Hepatocyte (in vitro differentiated cells): ENCODE measurements around the gene BEST2. TPM values are rescaled to one million over a fixed set of nuclear protein-coding genes. Genes with fewer than 3 reads are reported as not detected.
A peak's percentile ranks its signal among the peaks of the same experiment; 100 is the strongest.

Experiments used
- DNase-seq: peaks from one replicate; pipeline ENCODE4 v3.0.0-alpha.2; 2016; ENCODE audit warnings: low spot score
- H2AFZ ChIP-seq: fragments of 200-600 bp; sonication (generic); 2 replicates; pipeline ENCODE4 v1.6.0; 2016; ENCODE audit warnings: antibody characterized with exemption, mild to moderate bottlenecking
- H3K27ac ChIP-seq: fragments of 200-600 bp; sonication (generic); 2 replicates; pipeline ENCODE4 v1.5.1; 2016; ENCODE audit warnings: mild to moderate bottlenecking
- H3K27me3 ChIP-seq: fragments of 200-600 bp; sonication (generic); 2 replicates; pipeline ENCODE4 v1.6.1; 2016
- H3K36me3 ChIP-seq: fragments of 200-600 bp; sonication (generic); replicated peaks from 2 replicates; pipeline ENCODE4 v1.5.1; 2016; ENCODE audit warnings: low read depth; ENCODE audit not compliant: insufficient read depth
- H3K4me1 ChIP-seq: fragments of 200-600 bp; sonication (generic); 2 replicates; pipeline ENCODE4 v1.5.1; 2016; ENCODE audit warnings: mild to moderate bottlenecking, moderate library complexity; ENCODE audit not compliant: insufficient read depth
- H3K4me2 ChIP-seq: fragments of 200-600 bp; sonication (generic); 2 replicates; pipeline ENCODE4 v1.6.0; 2016
- H3K4me3 ChIP-seq: fragments of 200-600 bp; sonication (generic); 2 replicates; pipeline ENCODE4 v1.5.1; 2016; ENCODE audit warnings: mild to moderate bottlenecking
- H3K79me2 ChIP-seq: fragments of 200-600 bp; sonication (generic); 2 replicates; pipeline ENCODE4 v1.6.0; 2017; ENCODE audit warnings: mild to moderate bottlenecking
- H3K9me2 ChIP-seq: fragments of 200-600 bp; sonication (generic); replicated peaks from 2 replicates; pipeline ENCODE4 v1.6.0; 2017; ENCODE audit warnings: mild to moderate bottlenecking; ENCODE audit not compliant: insufficient read depth
- H3K9me3 ChIP-seq: fragments of 200-600 bp; sonication (generic); 2 replicates; pipeline ENCODE4 v1.5.1; 2016; ENCODE audit warnings: low read depth, mild to moderate bottlenecking
- H4K20me1 ChIP-seq: fragments of 200-600 bp; sonication (generic); 2 replicates; pipeline ENCODE4 v1.6.0; 2016; ENCODE audit warnings: mild to moderate bottlenecking; ENCODE audit not compliant: insufficient read depth, poor library complexity, severe bottlenecking
- EZH2 ChIP-seq: fragments of 200-600 bp; sonication (generic); IDR thresholded peaks from 2 replicates; pipeline ENCODE4 v1.6.1; 2016; ENCODE audit warnings: antibody characterized with exemption, mild to moderate bottlenecking, borderline replicate concordance
- EZH2phosphoT487 ChIP-seq: fragments of 200-600 bp; sonication (generic); IDR thresholded peaks from one replicate; pipeline ENCODE4 v1.6.1; 2018; ENCODE audit warnings: antibody characterized with exemption, mild to moderate bottlenecking, low read depth, moderate library complexity; ENCODE audit not compliant: unreplicated experiment, severe bottlenecking
- WGBS: methylation state at CpG from one replicate; pipeline ENCODE4 v1.1.6; 2016; ENCODE audit warnings: low lambda C conversion rate; ENCODE audit errors: missing lambda C conversion rate; 5-methylcytosine and 5-hydroxymethylcytosine counted together
- microRNA-seq: library from miRNA; unstranded; fragments of <30 nt; microRNA quantifications from one replicate; pipeline ENCODE4, GENCODE V29; 2017
- polyA plus RNA-seq: library from polyadenylated mRNA; unstranded; fragments of >200 nt; fragmentation: Nextera tagmentation; extraction: Ambion mirVana; gene quantifications from 2 replicates; pipeline ENCODE4 v1.2.1, GENCODE V29; 2016
- small RNA-seq: library from RNA; depleted of rRNA; stranded (forward); fragments of <200 nt; gene quantifications from one replicate; pipeline ENCODE3, GENCODE V24; 2014
- total RNA-seq: library from RNA; depleted of rRNA; stranded (reverse); fragments of >200 nt; gene quantifications from 2 replicates; pipeline ENCODE4 v1.2.3, GENCODE V29; 2014
- TF ChIP-seq, protein P1 (sequence below): fragments of 200-600 bp; sonication (generic); IDR thresholded peaks from 2 replicates; pipeline ENCODE4 v1.5.1; 2016; ENCODE audit warnings: antibody characterized with exemption, mild to moderate bottlenecking; ENCODE audit not compliant: poor library complexity

BEST2 gene
- total and polyA plus RNA-seq, 2 experiments from 2014 or later, result not detected

DNA sequence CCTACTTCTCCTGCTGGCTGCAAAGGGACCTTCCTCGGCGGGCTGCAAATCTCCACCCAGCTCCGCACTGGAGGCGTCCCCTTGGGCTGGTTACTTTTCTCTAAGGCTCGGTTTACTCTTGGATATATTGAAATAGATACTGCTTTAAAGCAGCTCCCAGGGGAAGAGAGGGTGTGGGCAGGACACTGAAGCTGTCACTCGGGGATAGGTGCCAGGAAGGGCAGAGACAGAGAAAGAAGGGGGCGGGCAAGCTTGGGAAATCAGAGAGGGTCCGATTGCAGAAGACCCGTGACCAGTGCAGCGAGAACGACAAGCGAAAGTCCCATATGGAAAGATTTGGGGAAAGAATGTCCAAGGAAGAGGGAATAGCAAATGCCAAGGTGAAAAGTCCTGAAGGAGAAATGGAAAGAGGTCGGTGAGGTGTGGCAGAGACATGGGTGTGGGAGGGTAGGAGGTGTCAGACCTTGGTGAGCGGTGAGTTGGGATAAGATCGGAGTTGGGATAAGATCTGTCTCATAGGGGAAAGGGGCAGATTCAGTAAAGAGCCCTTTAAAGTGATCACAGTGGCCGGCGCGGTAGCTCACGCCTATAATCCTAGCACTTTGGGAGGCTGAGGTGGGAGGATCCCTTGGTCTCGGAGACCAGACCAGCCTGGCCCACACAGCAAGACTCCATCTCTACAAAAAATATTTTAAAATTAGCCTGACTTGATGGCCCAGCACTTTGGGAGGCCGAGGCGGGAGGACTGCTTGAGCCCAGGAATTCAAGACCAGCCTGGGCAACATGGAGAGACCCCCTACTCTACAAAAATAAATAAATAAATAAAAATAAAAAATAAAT lies 50.9 kb downstream of the BEST2 start:
- Histone ChIP-seq H3K4me1 (peaks cover 14% of the 10 kb centered on the region), H3K4me2 (peak overlapping the region; percentile 99), H3K27ac (no peak overlapping the region)

DNA sequence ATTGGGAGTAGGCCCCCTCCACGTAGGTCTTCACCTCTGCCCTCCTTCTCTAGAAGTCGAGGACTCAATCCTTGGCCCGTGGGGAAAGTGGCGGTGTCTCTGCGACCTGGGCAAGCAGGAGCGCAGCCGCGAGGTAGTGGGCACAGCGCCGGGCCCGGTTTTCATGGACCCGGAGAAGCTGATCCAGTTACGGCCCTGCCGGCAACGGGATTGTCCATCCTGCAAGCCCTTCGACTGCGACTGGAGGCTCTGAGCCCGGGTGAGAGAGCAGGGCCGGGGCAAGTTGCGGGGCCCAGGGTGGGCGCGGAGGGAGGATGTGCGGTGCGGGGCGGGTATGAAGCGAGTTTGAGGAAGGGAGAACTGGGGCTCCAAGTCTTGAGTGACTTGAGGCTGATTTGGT lies 52.5 kb downstream of the BEST2 start:
- Histone ChIP-seq H3K27me3 (no peaks in the 10 kb centered on the region), H2AFZ (no peak overlapping the region), H3K9me3 (no peaks in the 10 kb centered on the region), H4K20me1 (peaks cover 6% of the 10 kb centered on the region), H3K9me2 (no peaks in the 10 kb centered on the region), H3K4me2 (no peak overlapping the region), H3K4me3 (no peak overlapping the region), H3K36me3 (no peaks in the 10 kb centered on the region), H3K79me2 (peaks cover 24% of the 10 kb centered on the region), H3K4me1 (peaks cover 14% of the 10 kb centered on the region), H3K27ac (no peak overlapping the region)
- 97% methylated on average over 19 of the region's 26 CpGs for WGBS
- no peak for DNase-seq
- TF ChIP-seq, protein P1, sequence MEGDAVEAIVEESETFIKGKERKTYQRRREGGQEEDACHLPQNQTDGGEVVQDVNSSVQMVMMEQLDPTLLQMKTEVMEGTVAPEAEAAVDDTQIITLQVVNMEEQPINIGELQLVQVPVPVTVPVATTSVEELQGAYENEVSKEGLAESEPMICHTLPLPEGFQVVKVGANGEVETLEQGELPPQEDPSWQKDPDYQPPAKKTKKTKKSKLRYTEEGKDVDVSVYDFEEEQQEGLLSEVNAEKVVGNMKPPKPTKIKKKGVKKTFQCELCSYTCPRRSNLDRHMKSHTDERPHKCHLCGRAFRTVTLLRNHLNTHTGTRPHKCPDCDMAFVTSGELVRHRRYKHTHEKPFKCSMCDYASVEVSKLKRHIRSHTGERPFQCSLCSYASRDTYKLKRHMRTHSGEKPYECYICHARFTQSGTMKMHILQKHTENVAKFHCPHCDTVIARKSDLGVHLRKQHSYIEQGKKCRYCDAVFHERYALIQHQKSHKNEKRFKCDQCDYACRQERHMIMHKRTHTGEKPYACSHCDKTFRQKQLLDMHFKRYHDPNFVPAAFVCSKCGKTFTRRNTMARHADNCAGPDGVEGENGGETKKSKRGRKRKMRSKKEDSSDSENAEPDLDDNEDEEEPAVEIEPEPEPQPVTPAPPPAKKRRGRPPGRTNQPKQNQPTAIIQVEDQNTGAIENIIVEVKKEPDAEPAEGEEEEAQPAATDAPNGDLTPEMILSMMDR, result no peak
- TF ChIP-seq EZH2phosphoT487, result no peak
- no peak for TF ChIP-seq EZH2

More for the DNA sequence above, 50.9 kb downstream of the BEST2 start:
- Histone ChIP-seq H3K36me3 (no peaks in the 10 kb centered on the region), H3K4me3 (peak overlapping the region; percentile 98), H3K9me2 (no peaks in the 10 kb centered on the region), H3K27me3 (no peaks in the 10 kb centered on the region), H3K79me2 (peaks cover 24% of the 10 kb centered on the region), H2AFZ (peak overlapping the region; percentile 91), H3K9me3 (no peaks in the 10 kb centered on the region), H4K20me1 (peaks cover 6% of the 10 kb centered on the region)
- TF ChIP-seq, protein P1, result no peak
- no peak for TF ChIP-seq EZH2phosphoT487
- TF ChIP-seq EZH2, result no peak
- no peak for DNase-seq
- 55% methylated on average over 22 of the region's 22 CpGs for WGBS

DNA sequence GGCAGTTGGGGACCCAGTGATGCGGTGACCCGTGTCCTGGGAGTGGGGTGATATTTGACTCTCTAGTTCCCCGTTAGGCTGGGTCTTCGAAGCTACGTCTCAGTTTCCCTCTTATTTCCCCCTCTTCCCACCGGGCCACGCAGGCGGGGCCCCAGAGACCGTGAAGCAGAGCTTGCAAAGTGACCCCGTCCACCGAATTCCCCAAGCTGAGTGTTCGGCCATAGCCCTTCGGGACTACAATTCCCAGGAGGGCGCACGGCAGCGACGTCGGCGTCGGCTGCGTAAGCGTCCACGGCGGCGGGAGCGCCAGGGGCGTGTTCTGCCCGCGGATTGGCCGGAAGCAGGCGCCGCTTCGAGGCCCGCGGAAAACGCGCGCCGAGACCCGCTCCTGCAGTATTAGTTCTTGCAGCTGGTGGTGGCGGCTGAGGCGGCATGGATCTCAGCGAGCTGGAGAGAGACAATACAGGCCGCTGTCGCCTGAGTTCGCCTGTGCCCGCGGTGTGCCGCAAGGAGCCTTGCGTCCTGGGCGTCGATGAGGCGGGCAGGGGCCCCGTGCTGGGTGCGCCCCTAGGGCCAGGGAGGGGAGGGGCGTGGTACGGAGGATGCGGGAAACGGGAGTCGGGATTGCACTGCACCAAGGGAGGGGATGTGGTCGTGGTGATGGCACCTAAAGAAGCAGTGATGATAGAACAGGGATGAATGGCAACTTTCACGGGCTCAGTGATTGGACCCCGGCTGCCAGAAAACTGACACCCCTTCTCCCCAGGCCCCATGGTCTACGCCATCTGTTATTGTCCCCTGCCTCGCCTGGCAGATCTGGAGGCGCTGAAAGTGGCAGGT lies 54.9 kb downstream of the BEST2 start, which contains the start of gene RNASEH2A:
Gene RNASEH2A (plus strand): TSS at position 343 of the 840 bp plus-strand sequence. CDS start 90 bp downstream, at position 433.
- Histone ChIP-seq H3K27me3 (no peaks in the 10 kb centered on the region), H2AFZ (peak within 1 kb of the TSS; percentile 96), H4K20me1 (no peaks in the 10 kb centered on the region), H3K4me1 (peaks cover 4% of the 10 kb centered on the region), H3K79me2 (peaks cover 1% of the 10 kb centered on the region), H3K27ac (peak within 1 kb of the TSS; percentile 23), H3K9me3 (no peaks in the 10 kb centered on the region), H3K36me3 (no peaks in the 10 kb centered on the region), H3K4me3 (peak within 1 kb of the TSS; percentile 50), H3K4me2 (peak within 1 kb of the TSS; percentile 91), H3K9me2 (no peaks in the 10 kb centered on the region)
- WGBS, result 5% methylated on average over 62 of the region's 66 CpGs
- DNase-seq, result peak; percentile 95
- TF ChIP-seq EZH2phosphoT487 (no peak), EZH2 (no peak)
- TF ChIP-seq, protein P1, result no peak

Small RNA genes within 50 kb of the gene (microRNA-seq; reads per million reads assigned to microRNA genes)
- not detected for gene MIR5684

Small RNA genes within 50 kb of the gene (small RNA-seq; reads per million reads assigned to genes)
- gene MIR5684 (not detected), gene SNORD41 (1,275 reads per million, percentile 99 among the genes with 10 or more reads in this experiment)

Other genes with a start within 250 kb of the BEST2 start
- gene ZNF564, start 200.3 kb upstream of the BEST2 start, total RNA-seq, result 9.2 and 10.7 TPM in 2 replicates
- 5.0 and 6.1 TPM in 2 replicates for gene ZNF564, start 200.3 kb upstream of the BEST2 start, polyA plus RNA-seq
- 7.8 and 8.1 TPM in 2 replicates for gene ZNF490, start 141.0 kb upstream of the BEST2 start, total RNA-seq
- gene ZNF490, start 141.0 kb upstream of the BEST2 start, polyA plus RNA-seq, result 1.8 and 2.3 TPM in 2 replicates
- gene ZNF791, start 140.9 kb upstream of the BEST2 start, total RNA-seq, result 16.1 and 16.2 TPM in 2 replicates
- gene ZNF791, start 140.9 kb upstream of the BEST2 start, polyA plus RNA-seq, result 11.5 and 16.6 TPM in 2 replicates
- gene MAN2B1, start 85.0 kb upstream of the BEST2 start, total RNA-seq, result 67.2 and 68.8 TPM in 2 replicates
- 77.1 and 81.9 TPM in 2 replicates for gene MAN2B1, start 85.0 kb upstream of the BEST2 start, polyA plus RNA-seq
- 9.1 and 12.2 TPM in 2 replicates for gene WDR83, start 85.0 kb upstream of the BEST2 start, total RNA-seq
- 19.5 and 21.5 TPM in 2 replicates for gene WDR83, start 85.0 kb upstream of the BEST2 start, polyA plus RNA-seq
- gene DHPS, start 69.9 kb upstream of the BEST2 start, total RNA-seq, result 62.6 and 71.7 TPM in 2 replicates
- 63.1 and 84.7 TPM in 2 replicates for gene DHPS, start 69.9 kb upstream of the BEST2 start, polyA plus RNA-seq
- gene GNG14, start 63.8 kb upstream of the BEST2 start, total RNA-seq, result not detected in 2 replicates
- gene GNG14, start 63.8 kb upstream of the BEST2 start, polyA plus RNA-seq, result not detected in 2 replicates
- gene FBXW9, start 55.2 kb upstream of the BEST2 start, total RNA-seq, result 8.1 and 10.9 TPM in 2 replicates
- gene FBXW9, start 55.2 kb upstream of the BEST2 start, polyA plus RNA-seq, result 9.1 and 11.1 TPM in 2 replicates
- gene TNPO2, start 27.9 kb upstream of the BEST2 start, total RNA-seq, result 41.4 and 65.2 TPM in 2 replicates
- 11.7 and 16.0 TPM in 2 replicates for gene TNPO2, start 27.9 kb upstream of the BEST2 start, polyA plus RNA-seq
- 243 and 268 TPM in 2 replicates for gene TRIR, start 17.1 kb upstream of the BEST2 start, total RNA-seq
- gene TRIR, start 17.1 kb upstream of the BEST2 start, polyA plus RNA-seq, result 246 and 259 TPM in 2 replicates
- 52.3 and 79.6 TPM in 2 replicates for gene GET3, start 14.3 kb upstream of the BEST2 start, total RNA-seq
- gene GET3, start 14.3 kb upstream of the BEST2 start, polyA plus RNA-seq, result 85.4 and 108 TPM in 2 replicates
- gene HOOK2, start 23.8 kb downstream of the BEST2 start, total RNA-seq, result 44.3 and 70.5 TPM in 2 replicates
- 113 and 128 TPM in 2 replicates for gene HOOK2, start 23.8 kb downstream of the BEST2 start, polyA plus RNA-seq
- gene JUNB, start 39.7 kb downstream of the BEST2 start, total RNA-seq, result 343 and 399 TPM in 2 replicates
- 539 and 633 TPM in 2 replicates for gene JUNB, start 39.7 kb downstream of the BEST2 start, polyA plus RNA-seq
- 497 and 589 TPM in 2 replicates for gene PRDX2, start 50.0 kb downstream of the BEST2 start, total RNA-seq
- gene PRDX2, start 50.0 kb downstream of the BEST2 start, polyA plus RNA-seq, result 581 and 582 TPM in 2 replicates
- gene THSD8, start 50.3 kb downstream of the BEST2 start, total RNA-seq, result not detected in 2 replicates
- 5.1 and 5.7 TPM in 2 replicates for gene THSD8, start 50.3 kb downstream of the BEST2 start, polyA plus RNA-seq
- gene RNASEH2A, start 54.8 kb downstream of the BEST2 start, total RNA-seq, result 8.3 and 9.3 TPM in 2 replicates
- 20.4 and 25.7 TPM in 2 replicates for gene RNASEH2A, start 54.8 kb downstream of the BEST2 start, polyA plus RNA-seq
- gene RTBDN, start 82.8 kb downstream of the BEST2 start, total RNA-seq, result 0.32 TPM in 1 of 2 replicates, not detected in the other
- gene RTBDN, start 82.8 kb downstream of the BEST2 start, polyA plus RNA-seq, result 0.36 TPM in 1 of 2 replicates, not detected in the other
- 0.20 and 0.32 TPM in 2 replicates for gene MAST1, start 86.7 kb downstream of the BEST2 start, total RNA-seq
- gene MAST1, start 86.7 kb downstream of the BEST2 start, polyA plus RNA-seq, result 0.22 and 0.54 TPM in 2 replicates
- gene DNASE2, start 129.7 kb downstream of the BEST2 start, total RNA-seq, result 25.7 and 31.5 TPM in 2 replicates
- gene DNASE2, start 129.7 kb downstream of the BEST2 start, polyA plus RNA-seq, result 41.3 and 41.9 TPM in 2 replicates
- 0.37 TPM in 1 of 2 replicates, not detected in the other for gene KLF1, start 135.4 kb downstream of the BEST2 start, total RNA-seq
- gene KLF1, start 135.4 kb downstream of the BEST2 start, polyA plus RNA-seq, result not detected in 2 replicates
- gene GCDH, start 139.4 kb downstream of the BEST2 start, total RNA-seq, result 31.7 and 34.2 TPM in 2 replicates
- 23.4 and 30.7 TPM in 2 replicates for gene GCDH, start 139.4 kb downstream of the BEST2 start, polyA plus RNA-seq
- 0.67 TPM in 1 of 2 replicates, not detected in the other for gene SYCE2, start 167.5 kb downstream of the BEST2 start, total RNA-seq
- gene SYCE2, start 167.5 kb downstream of the BEST2 start, polyA plus RNA-seq, result 0.77 TPM in 1 of 2 replicates, not detected in the other
- gene FARSA, start 181.9 kb downstream of the BEST2 start, total RNA-seq, result 36.2 and 45.6 TPM in 2 replicates
- 86.5 and 95.3 TPM in 2 replicates for gene FARSA, start 181.9 kb downstream of the BEST2 start, polyA plus RNA-seq
- 1,414 and 1,442 TPM in 2 replicates for gene CALR, start 186.8 kb downstream of the BEST2 start, total RNA-seq
- 915 and 922 TPM in 2 replicates for gene CALR, start 186.8 kb downstream of the BEST2 start, polyA plus RNA-seq
- 64.5 and 65.8 TPM in 2 replicates for gene RAD23A, start 194.1 kb downstream of the BEST2 start, total RNA-seq
- 130 and 140 TPM in 2 replicates for gene RAD23A, start 194.1 kb downstream of the BEST2 start, polyA plus RNA-seq
- 21.0 and 27.2 TPM in 2 replicates for gene GADD45GIP1, start 205.4 kb downstream of the BEST2 start, total RNA-seq
- 106 and 109 TPM in 2 replicates for gene GADD45GIP1, start 205.4 kb downstream of the BEST2 start, polyA plus RNA-seq
- gene DAND5, start 217.8 kb downstream of the BEST2 start, total RNA-seq, result 0.17 TPM in 1 of 2 replicates, not detected in the other
- not detected in 2 replicates for gene DAND5, start 217.8 kb downstream of the BEST2 start, polyA plus RNA-seq
- gene NFIX, start 243.7 kb downstream of the BEST2 start, total RNA-seq, result 3.8 and 12.8 TPM in 2 replicates
- gene NFIX, start 243.7 kb downstream of the BEST2 start, polyA plus RNA-seq, result 6.3 and 10.2 TPM in 2 replicates